IMR-90 (cell line): ENCODE results near the gene LTA. TPM values are rescaled to one million over a fixed set of nuclear protein-coding genes. Genes with fewer than 3 reads are reported as not detected.

Experiments
- ATAC-seq: fragments of 200-7000 bp; cut with Tn5 transposase; 2 replicates; pipeline ENCODE4 v1.9.1; 2020; ENCODE audit warnings: low read depth, mild to moderate bottlenecking, moderate library complexity
- BruUV-seq: library from RNA; stranded (reverse); fragments of 400-500 nt; replicated peaks from 2 replicates; lab custom pipeline; 2021; lab: Mats Ljungman, UMichigan
- CTCF ChIA-PET: fragments of 300-600 bp; formaldehyde crosslinking; extraction: SDS; loops from one replicate; lab custom pipeline; 2021; ENCODE audit warnings: antibody characterized with exemption; lab: Yijun Ruan, JAX
- POLR2A ChIA-PET: fragments of 300-600 bp; sonication (Branson Sonifier 250); formaldehyde crosslinking; loops from one replicate; lab custom pipeline; 2022; ENCODE audit warnings: antibody characterized with exemption; ENCODE audit not compliant: unreplicated experiment; lab: Charles Lee
- DNase-seq: peaks from one replicate; pipeline ENCODE4 v3.0.0; 2013
- H2AFZ ChIP-seq: replicated peaks from 2 replicates; pipeline ENCODE3; 2013; ENCODE audit warnings: low read length, mild to moderate bottlenecking; ENCODE audit not compliant: poor library complexity
- H2AK5ac ChIP-seq: 2 replicates; pipeline ENCODE4 v1.6.1; 2013; ENCODE audit warnings: low read depth, low read length, inconsistent platforms
- H2AK9ac ChIP-seq: replicated peaks from 2 replicates; pipeline ENCODE3; 2013; ENCODE audit warnings: mild to moderate bottlenecking, low read depth, low read length, moderate library complexity; ENCODE audit not compliant: poor library complexity
- H2BK120ac ChIP-seq: 2 replicates; pipeline ENCODE4 v1.6.1; 2013; ENCODE audit warnings: low read depth, low read length, inconsistent platforms
- H2BK15ac ChIP-seq: 3 replicates; pipeline ENCODE4 v1.6.1; 2013; ENCODE audit warnings: low read depth, low read length, inconsistent platforms
- H2BK20ac ChIP-seq: 2 replicates; pipeline ENCODE4 v1.6.1; 2013; ENCODE audit warnings: low read depth, mild to moderate bottlenecking, inconsistent platforms, low read length, moderate library complexity
- H2BK5ac ChIP-seq: 2 replicates; pipeline ENCODE4 v1.6.1; 2013; ENCODE audit warnings: mild to moderate bottlenecking, low read depth, low read length, inconsistent platforms; ENCODE audit not compliant: poor library complexity, severe bottlenecking
- H3K14ac ChIP-seq: replicated peaks from 2 replicates; pipeline ENCODE4 v1.6.1; 2013; ENCODE audit warnings: low read depth, low read length, inconsistent platforms
- H3K18ac ChIP-seq: 2 replicates; pipeline ENCODE4 v1.6.1; 2013; ENCODE audit warnings: low read depth, low read length, control low read depth
- H3K23ac ChIP-seq: 2 replicates; pipeline ENCODE4 v1.6.1; 2013; ENCODE audit warnings: low read depth, low read length, inconsistent platforms
- H3K27ac ChIP-seq: 2 replicates; pipeline ENCODE4 v1.5.1; 2013; ENCODE audit warnings: mild to moderate bottlenecking, control low read depth, low read length; ENCODE audit not compliant: insufficient read depth
- H3K27me3 ChIP-seq: 2 replicates; pipeline ENCODE4 v1.6.1; 2013; ENCODE audit warnings: low read length; ENCODE audit not compliant: control insufficient read depth, insufficient read depth
- H3K36me3 ChIP-seq: 2 replicates; pipeline ENCODE4 v1.6.1; 2013; ENCODE audit warnings: low read length, mixed read lengths; ENCODE audit not compliant: control insufficient read depth, insufficient read depth
- H3K4ac ChIP-seq: 2 replicates; pipeline ENCODE4 v1.6.1; 2013; ENCODE audit warnings: low read depth, low read length, inconsistent platforms
- H3K4me1 ChIP-seq: 2 replicates; pipeline ENCODE4 v1.6.1; 2013; ENCODE audit warnings: low read length, mixed read lengths; ENCODE audit not compliant: control insufficient read depth, insufficient read depth
- H3K4me2 ChIP-seq: 2 replicates; pipeline ENCODE4 v1.6.1; 2013; ENCODE audit warnings: low read depth, mild to moderate bottlenecking, control low read depth, low read length, moderate library complexity
- H3K4me3 ChIP-seq: 2 replicates; pipeline ENCODE4 v1.5.1; 2013; ENCODE audit warnings: low read depth, mild to moderate bottlenecking, control low read depth, low read length, moderate library complexity; ENCODE audit not compliant: insufficient read depth
- H3K56ac ChIP-seq: 2 replicates; pipeline ENCODE4 v1.6.1; 2013; ENCODE audit warnings: low read length, inconsistent platforms; ENCODE audit not compliant: insufficient read depth; ENCODE audit errors: extremely low read depth
- H3K79me1 ChIP-seq, 2 experiments: 2 replicates each; pipeline ENCODE4 v1.6.1; 2013; ENCODE audit warnings: low read length in 2 of 2, inconsistent platforms in 1 of 2, low read depth in 1 of 2
- H3K9ac ChIP-seq: 2 replicates; pipeline ENCODE4 v1.6.1; 2013; ENCODE audit warnings: low read depth, low read length, control low read depth
- H3K9me1 ChIP-seq: 2 replicates; pipeline ENCODE4 v1.6.1; 2013; ENCODE audit warnings: low read length, inconsistent platforms; ENCODE audit not compliant: insufficient read depth
- H3K9me3 ChIP-seq: 2 replicates; pipeline ENCODE4 v1.6.1; 2013; ENCODE audit warnings: low read length; ENCODE audit not compliant: control insufficient read depth, insufficient read depth
- H4K20me1 ChIP-seq: 2 replicates; pipeline ENCODE4 v1.6.1; 2013; ENCODE audit warnings: low read length, inconsistent platforms; ENCODE audit not compliant: insufficient read depth
- H4K5ac ChIP-seq: 2 replicates; pipeline ENCODE4 v1.6.1; 2013; ENCODE audit warnings: mild to moderate bottlenecking, low read depth, low read length, control low read depth
- H4K8ac ChIP-seq, 2 experiments: 2 replicates each; pipeline ENCODE4 v1.6.1; 2013; ENCODE audit warnings: low read depth in 2 of 2, low read length in 2 of 2, control low read depth in 1 of 2, inconsistent platforms in 1 of 2
- H4K91ac ChIP-seq: 2 replicates; pipeline ENCODE4 v1.6.1; 2013; ENCODE audit warnings: low read depth, low read length, inconsistent platforms; ENCODE audit not compliant: insufficient read depth
- FOS ChIP-seq: fragments of 150-350 bp; IDR thresholded peaks from 2 replicates; pipeline ENCODE4 v1.6.1; 2016; ENCODE audit warnings: low read depth, low read length
- MXI1 ChIP-seq: IDR thresholded peaks from 2 replicates; pipeline ENCODE4 v1.6.1; 2012; ENCODE audit warnings: low read depth, mild to moderate bottlenecking, low read length, moderate library complexity, borderline replicate concordance
- RAD21 ChIP-seq: IDR thresholded peaks from 2 replicates; pipeline ENCODE4 v1.6.1; 2012; ENCODE audit warnings: low read length, improper control_type of control experiment
- RCOR1 ChIP-seq: IDR thresholded peaks from 2 replicates; pipeline ENCODE4 v1.6.1; 2012; ENCODE audit warnings: mild to moderate bottlenecking, low read length, improper control_type of control experiment; ENCODE audit not compliant: insufficient replicate concordance
- WGBS, 2 experiments: methylation state at CpG; one replicate each; pipeline versions ENCODE4 v1.1.5 to v1.1.7; 2013; ENCODE audit warnings: missing lambda C conversion rate in 2 of 2; ENCODE audit not compliant: insufficient read length in 1 of 2; ENCODE audit errors: extremely low coverage in 2 of 2; 5-methylcytosine and 5-hydroxymethylcytosine counted together
- dilution Hi-C: fragments of 300-500 bp; cut with HindIII; formaldehyde crosslinking; loops from one replicate; pipeline ENCODE4 v1.14.3; 2018; ENCODE audit warnings: low sequenced_read_pairs; ENCODE audit not compliant: unreplicated experiment
- in situ Hi-C: fragments of 300-500 bp; cut with MboI; formaldehyde crosslinking; loops from 3 replicates; pipeline ENCODE4 v1.14.3; 2019; ENCODE audit warnings: low sequenced_read_pairs, inconsistent platforms, mixed read lengths
- intact Hi-C: fragments of 100-400 bp; cut with micrococcal nuclease; formaldehyde crosslinking; loops from 2 replicates; pipeline ENCODE4 v1.10.0; 2022
- polyA plus RNA-seq, 3 experiments: library from polyadenylated mRNA; depleted of rRNA; stranded (reverse); fragments of >200 nt; gene quantifications; 2 replicates each; pipeline ENCODE4 v1.2.3, GENCODE V29; 2012; ENCODE audit warnings: low replicate concordance in 1 of 3
- total RNA-seq: library from RNA; depleted of rRNA; stranded (reverse); fragments of >200 nt; gene quantifications from 2 replicates; pipeline ENCODE4 v1.2.3, GENCODE V29; 2012

The LTA gene
- total and polyA plus RNA-seq, 2 of the 4 experiments (the other 2 are of a cell fraction): not detected

- Histone ChIP-seq H3K18ac (no peak overlapping the region), H3K23ac (peak overlapping the region; percentile 50; the same call in 1 of the 2 replicates), H2BK5ac (no peak overlapping the region), H2AK9ac (no peak overlapping the region), H3K4me1 (peaks cover 10% of the 10 kb centered on the region), H4K5ac (no peak overlapping the region), H2AFZ (no peak overlapping the region), H3K9me3 (no peaks in the 10 kb centered on the region), H3K4ac (no peak overlapping the region), H3K4me3 (no peak overlapping the region), H3K27me3 (no peaks in the 10 kb centered on the region), H4K20me1 (peaks cover 78% of the 10 kb centered on the region), H4K8ac (no peak overlapping the region), H3K79me1 (peaks cover 28 to 73% of the 10 kb centered on the region in 2 experiments), H2AK5ac (no peak overlapping the region), H3K14ac (no peak overlapping the region), H3K4me2 (peak overlapping the region; percentile 29; the same call in 1 of the 2 replicates), H2BK120ac (no peak overlapping the region), H2BK15ac (no peak overlapping the region), H3K9me1 (0 out of 2 replicates have a peak, but pooled peaks cover 6% of the 10 kb centered on the region), H3K27ac (no peak overlapping the region), H2BK20ac (no peak overlapping the region), H3K9ac (no peak overlapping the region), H3K56ac (no peak overlapping the region), H4K91ac (no peak overlapping the region), H3K36me3 (peaks cover 52% of the 10 kb centered on the region)
- dilution Hi-C loops (no loop called here), intact Hi-C loops (no loop called here), in situ Hi-C loops (no loop called here)
- TF ChIP-seq RAD21: no peak
- no peak for TF ChIP-seq RCOR1
- no peak for TF ChIP-seq MXI1
- TF ChIP-seq FOS: no peak
- POLR2A ChIA-PET: no interaction called here
- no peak for ATAC-seq
- WGBS, 2 experiments: 94% methylated on average over 3 of the region's 6 CpGs; no CpG with 5 or more reads in 1 of the 2 experiments
- no TSS peak for BruUV-seq
- CTCF ChIA-PET: interaction anchor here (1.0 to 1.2 kb wide), 2 partner anchors 44 to 46 kb away, joined by 3 to 4 read pairs; no protein-coding TSS in a partner anchor
- DNase-seq: no peak
These were observed 33.2 kb upstream of the LTA start for GRCh38 chr6:31538805-31539400.
